IPS DF 4.7 (cell line): ENCODE results near the gene GPAT3.
"Not testable (repeated sequence)": the region's sequence is repeated elsewhere in the genome, so short reads cannot be mapped to it uniquely, and the experiment has no call there.

Experiments
- DNase-seq: peaks from one replicate; pipeline ENCODE4 v3.0.0-alpha.2; 2013; ENCODE audit warnings: low spot score; ENCODE audit errors: extremely low read depth

The GPAT3 gene

DNA sequence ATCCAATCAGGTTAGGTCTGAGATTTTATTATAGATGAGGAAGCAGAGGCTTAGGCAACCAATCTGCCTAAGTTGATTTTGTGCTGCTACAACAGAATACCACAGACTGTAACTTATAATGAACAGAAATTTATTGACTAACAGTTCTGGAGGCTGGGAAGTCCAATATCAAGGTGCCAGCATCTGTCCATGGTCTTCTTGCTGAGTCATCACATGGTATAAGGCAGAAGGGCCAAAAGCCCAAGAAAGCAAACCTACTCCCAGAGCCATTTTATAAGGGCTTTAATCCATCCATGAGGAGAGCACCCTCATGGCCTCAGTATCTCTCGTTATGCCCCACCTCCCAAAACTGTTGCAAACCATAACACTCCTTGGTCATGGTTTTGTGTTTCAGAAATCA lies 55.8 kb downstream of the GPAT3 start:
- DNase-seq: no peak

DNA sequence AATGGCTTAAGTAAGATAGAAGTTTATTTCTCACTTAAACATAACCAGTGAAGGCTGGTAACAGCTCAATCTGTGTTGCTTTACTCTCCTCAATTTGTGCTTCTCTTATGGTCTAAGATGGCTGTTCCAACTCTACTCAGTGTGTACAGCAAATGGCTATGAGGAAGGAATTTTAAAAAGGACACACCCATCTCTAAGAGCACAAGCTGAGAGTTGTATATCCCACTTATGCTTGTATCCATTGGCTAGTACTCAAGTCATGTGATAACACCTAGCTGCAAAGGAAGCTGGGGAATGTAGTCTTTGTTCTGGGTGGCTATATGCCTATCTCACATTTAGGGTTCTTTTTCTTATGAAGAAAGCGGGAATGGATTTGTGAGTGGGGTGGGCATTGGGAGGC lies 63.3 kb downstream of the GPAT3 start:
- no peak for DNase-seq

GRCh38 chr4:83603129-83603528 lies 67.2 kb downstream of the GPAT3 start:
- no peak for DNase-seq

GRCh38 chr4:83604321-83604720 lies 68.4 kb downstream of the GPAT3 start:
- no peak for DNase-seq

DNA sequence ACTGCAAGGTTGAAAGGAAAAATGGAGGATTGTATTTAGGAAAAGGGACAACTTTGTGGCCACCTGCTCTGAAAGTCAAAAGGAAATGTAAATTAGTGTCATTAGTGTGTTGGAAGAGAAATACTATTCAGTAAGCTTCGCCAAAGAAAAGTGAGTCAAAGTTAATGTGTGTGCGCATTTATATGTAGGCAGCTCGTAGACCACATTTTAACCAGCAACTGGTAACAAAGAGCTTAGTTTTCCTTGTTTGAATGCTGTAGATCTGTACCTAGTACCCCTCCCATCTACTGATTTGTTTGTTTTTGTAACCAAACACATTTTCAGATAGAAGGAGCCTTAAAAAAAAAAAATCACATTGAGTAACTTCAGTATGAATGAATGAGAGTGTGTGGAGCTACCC lies 69.3 kb downstream of the GPAT3 start:
- DNase-seq: no peak

- DNase-seq: no peak
Measured at GRCh38 chr4:83605744-83606172, 69.8 kb downstream of the GPAT3 start.

DNA sequence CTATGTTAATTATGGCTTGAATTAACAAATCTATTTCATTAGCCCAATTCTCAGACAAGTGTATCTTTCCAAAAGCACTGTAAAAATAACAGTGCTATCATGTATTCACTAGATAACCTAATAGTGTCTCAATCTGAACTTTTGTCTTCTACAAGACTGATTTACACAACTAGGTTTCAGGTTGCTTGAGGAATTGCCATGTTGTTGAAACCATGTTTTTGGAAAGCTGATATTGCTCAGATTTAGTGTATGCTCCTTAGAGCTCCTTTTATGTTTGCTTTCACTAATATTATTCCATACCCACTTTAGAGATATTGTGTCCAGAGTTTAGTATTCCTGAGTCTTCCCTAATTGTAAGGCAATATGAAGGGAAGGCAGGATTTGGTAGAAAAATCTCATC lies 70.6 kb downstream of the GPAT3 start:
- DNase-seq: no peak

DNA sequence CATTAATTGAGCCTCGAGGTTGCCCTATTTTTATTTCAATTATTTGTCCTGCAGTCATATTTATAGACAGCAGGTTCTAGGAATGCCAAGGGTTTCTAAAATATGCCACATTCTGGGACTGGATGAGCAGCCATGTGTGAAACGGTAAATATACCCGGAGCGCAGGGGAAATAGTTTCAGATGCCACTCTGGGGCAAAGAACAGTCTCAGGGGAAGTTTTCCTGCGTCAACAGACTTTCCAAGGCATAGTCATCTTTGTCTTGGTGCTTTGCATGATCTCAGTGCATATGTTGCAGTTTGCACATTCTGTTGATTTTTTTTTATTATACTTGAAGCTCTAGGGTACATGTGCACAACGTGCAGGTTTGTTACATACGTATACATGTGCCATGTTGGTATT lies 71.0 kb downstream of the GPAT3 start:
- no peak for DNase-seq

DNA sequence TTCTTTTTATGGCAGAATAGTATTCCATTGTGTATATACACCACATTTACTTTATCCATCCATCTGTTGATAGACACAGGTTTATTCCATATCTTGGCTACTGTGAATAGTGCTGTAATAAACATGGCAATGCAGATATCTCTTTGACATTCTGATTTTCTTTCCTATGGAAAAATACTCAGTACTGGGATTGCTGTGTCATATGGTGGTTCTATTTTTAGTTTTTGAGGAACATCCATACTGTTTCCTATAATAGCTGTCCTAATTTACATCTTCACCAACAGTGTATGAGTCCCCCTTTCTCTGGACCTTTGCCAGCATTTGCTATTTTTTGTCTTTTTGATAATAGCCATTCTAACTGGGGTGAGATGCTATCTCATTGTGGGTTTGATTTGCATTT lies 73.5 kb downstream of the GPAT3 start:
- DNase-seq: no peak

GRCh38 chr4:83610729-83611128 lies 74.8 kb downstream of the GPAT3 start:
- DNase-seq: no peak

DNA sequence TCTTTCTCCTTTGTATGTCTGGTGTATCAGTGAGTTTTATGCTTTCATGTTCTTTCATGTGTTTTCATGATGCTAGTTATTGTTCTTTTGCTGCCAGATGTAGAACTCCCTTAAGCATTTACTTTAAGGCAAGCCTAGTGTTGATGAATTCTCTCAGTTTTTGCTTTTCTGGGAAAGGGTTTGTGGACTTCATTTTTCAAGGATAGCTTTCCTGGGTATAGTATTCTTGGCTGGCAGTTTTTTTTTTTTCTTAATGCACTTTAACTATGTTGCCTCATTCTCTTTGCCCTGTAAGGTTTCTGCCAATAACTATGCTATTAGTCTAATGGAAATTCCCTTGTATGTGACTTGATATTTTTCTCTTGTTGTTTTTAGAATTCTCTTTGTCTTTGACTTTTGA lies 77.1 kb downstream of the GPAT3 start:
- DNase-seq: no peak

GRCh38 chr4:83613994-83614393 lies 78.1 kb downstream of the GPAT3 start:
- DNase-seq: no peak

GRCh38 chr4:83616252-83616651 lies 80.3 kb downstream of the GPAT3 start:
- DNase-seq: no peak

DNA sequence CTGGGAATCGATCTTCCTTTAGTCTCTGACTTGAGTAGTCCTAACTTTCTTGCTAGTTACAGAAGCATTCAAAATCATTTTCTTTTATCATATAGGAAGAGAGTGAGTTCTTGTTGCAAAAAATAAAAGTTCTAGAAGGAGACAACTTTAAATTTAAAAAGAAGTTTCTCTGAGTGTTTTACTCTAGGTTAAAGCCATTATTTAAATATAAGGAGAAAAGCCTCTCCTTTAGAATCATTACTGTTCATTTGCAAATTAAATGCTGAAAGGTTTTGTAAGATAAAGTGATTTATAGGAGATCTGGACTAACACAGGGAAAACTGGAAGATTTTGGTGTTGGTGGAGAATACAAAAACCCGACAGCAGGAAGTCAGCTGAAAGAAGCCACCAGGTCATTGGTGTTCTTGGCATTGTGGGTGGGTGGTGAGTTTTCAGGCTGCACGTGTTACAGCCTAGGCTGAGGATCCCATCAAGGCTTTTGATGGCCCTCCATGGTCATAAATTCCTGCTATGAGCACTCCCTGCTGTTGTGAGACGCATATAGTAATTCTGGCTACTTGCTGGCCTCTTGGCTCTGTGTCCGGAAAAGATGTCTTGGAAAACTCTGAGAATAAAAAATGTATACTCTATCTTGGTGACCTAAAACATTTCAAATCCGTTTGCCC lies 81.6 kb downstream of the GPAT3 start:
- DNase-seq: no peak

GRCh38 chr4:83618431-83618830 lies 82.5 kb downstream of the GPAT3 start:
- DNase-seq: no peak

DNA sequence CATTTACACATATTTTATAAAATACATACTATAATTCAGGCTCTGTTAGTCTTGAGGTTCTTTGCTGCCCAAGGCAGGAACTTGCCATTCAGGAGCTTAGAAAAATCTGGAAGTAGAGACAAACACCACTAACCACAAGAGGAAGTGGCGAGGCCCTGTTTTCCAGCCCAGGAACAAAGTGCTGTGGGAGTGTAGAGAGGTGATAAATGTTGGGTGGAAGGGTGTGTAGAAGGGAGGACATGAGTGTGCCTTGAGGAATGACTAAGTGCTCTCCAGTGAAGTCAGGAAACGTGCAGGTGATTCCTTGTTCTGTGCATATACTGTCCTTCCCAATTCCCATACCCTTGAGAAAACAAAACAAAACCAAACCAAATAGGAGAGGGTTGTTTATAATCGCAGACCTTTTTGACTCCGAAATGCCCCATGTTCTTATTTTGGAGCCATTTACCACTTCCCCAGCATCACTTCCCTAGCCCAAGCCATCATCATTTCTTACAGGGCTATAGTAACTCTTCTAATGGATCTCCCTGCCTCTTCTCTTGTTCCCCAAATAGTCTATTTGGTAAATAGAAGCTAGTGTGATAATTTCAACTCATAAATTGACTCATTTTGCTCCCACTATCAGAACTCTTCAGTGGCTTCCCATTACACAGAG lies 83.2 kb downstream of the GPAT3 start:
- no peak for DNase-seq

GRCh38 chr4:83622127-83622526 lies 86.2 kb downstream of the GPAT3 start:
- not testable (repeated sequence) for DNase-seq

DNA sequence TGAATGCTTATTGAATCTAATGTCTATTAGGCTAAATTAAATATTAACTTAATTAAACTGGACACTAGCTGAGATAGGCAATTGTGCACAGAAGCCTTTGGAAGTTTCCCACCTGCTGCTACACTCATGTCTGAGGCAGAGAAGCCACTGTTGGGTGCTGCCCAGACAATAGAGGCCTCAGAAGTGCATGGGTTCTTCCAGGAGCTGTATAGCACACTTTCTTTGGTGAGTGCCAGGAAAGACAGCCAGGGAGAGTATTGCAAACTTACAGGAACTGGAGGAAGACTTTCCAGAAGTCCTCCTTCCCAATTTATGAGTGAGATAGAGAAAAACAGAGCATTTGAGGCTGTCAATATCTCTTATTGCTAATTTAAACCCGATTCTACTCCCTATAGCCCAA lies 89.9 kb downstream of the GPAT3 start:
- DNase-seq: no peak

- no peak for DNase-seq
Measured at GRCh38 chr4:83626245-83626836, 90.4 kb downstream of the GPAT3 start.

GRCh38 chr4:83629945-83630721 lies 94.2 kb downstream of the GPAT3 start:
- DNase-seq: no peak

DNA sequence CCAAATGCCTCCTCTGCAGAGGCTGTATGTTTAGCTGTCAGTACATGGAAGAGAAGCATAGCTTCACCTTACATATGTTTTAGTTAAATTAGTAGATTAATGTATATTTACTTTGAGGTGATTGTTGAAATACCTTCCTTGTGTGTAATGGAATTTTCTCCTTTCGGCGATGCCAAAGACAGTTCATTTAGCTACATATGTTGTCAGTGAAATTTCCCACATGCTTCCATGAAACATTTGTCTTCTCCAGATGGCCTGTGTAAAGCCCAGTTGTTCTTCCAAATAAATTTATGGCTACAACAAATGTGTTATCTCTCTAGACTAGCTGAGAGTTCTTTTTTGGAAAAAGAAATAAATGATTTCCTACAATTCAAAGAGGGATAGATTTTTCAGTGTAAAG lies 95.2 kb downstream of the GPAT3 start:
- no peak for DNase-seq

DNA sequence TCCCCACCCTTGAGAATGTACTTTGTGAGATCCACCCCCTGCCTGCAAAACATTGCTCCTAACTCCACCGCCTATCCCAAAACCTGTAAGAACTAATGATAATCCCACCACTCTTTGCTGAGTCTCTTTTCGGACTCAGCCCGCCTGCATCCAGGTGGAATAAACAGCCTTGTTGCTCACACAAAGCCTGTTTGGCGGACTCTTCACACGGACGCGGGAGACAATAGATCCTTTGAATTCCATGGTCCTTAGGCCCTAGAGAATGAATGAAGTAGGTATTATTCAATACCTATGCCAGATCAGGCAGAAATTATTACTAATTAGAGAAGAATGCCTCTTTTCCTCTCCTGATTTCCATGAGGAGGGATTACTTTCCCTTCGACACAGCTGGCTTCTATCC lies 101.0 kb downstream of the GPAT3 start:
- DNase-seq: no peak
